ENCODE data around the gene GALK1. TPM values are rescaled to one million over a fixed set of nuclear protein-coding genes. Genes with fewer than 3 reads are reported as not detected.
A peak's percentile ranks its signal among the peaks of the same experiment; 100 is the strongest.

GALK1 gene
- total and polyA plus RNA-seq, 2 of the 13 experiments (the other 11 are each of a cell fraction or from before 2014, with no cell fraction given), result 59.9 to 93.6 TPM

DNA sequence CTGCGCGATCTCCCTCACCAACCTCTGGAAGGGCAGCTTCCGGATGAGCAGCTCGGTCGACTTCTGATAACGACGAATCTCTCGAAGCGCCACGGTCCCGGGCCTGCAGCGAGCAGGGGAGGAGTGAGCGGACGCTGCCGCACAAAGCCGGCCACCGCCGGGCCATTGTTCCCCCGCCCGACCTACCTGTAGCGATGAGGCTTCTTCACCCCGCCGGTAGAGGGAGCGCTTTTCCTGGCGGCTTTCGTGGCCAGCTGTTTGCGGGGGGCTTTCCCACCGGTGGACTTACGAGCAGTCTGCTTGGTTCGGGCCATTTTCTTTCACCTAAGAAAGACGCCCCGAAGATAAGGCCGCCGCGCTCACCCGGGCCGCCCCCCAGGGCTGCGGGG lies 13.9 kb upstream of the GALK1 start (continued):
- 0 out of 2 replicates have a peak, but pooled peaks have one; percentile 8 for TF ChIP-seq ARID2 (CRISPR knock-in tag; IDR thresholded peaks at IDR 0.05; ENCODE audit: borderline replicate concordance)
- 0 out of 2 replicates have a peak, but pooled peaks have one; percentile 44 for TF ChIP-seq ZNF484 (CRISPR knock-in tag; IDR thresholded peaks at IDR 0.05; ENCODE audit: borderline replicate concordance, low read depth)
- peak; percentile 81 for TF ChIP-seq ZMYM2 (CRISPR knock-in tag; IDR thresholded peaks at IDR 0.05)
- peak; percentile 32; the same call in 1 of the 2 replicates for TF ChIP-seq SIN3A (IDR thresholded peaks at IDR 0.05; ENCODE audit: borderline replicate concordance, low read depth, low read length)
- TF ChIP-seq ZBTB8A (CRISPR knock-in tag; IDR thresholded peaks at IDR 0.05; ENCODE audit: borderline replicate concordance, low read depth), result no peak
- peak; percentile 78 for TF ChIP-seq CTCF (CRISPR knock-in tag; IDR thresholded peaks at IDR 0.05)
- TF ChIP-seq ASH2L (IDR thresholded peaks at IDR 0.05; ENCODE audit: insufficient read length, low read depth, low read length), result no peak
- TF ChIP-seq HNF4G (IDR thresholded peaks at IDR 0.05; ENCODE audit: borderline replicate concordance, low read depth, low read length), result peak; percentile 3; the same call in 1 of the 2 replicates
- no peak for TF ChIP-seq HNF4G (CRISPR knock-in tag; IDR thresholded peaks at IDR 0.05; ENCODE audit: borderline replicate concordance, low read depth)
- TF ChIP-seq THYN1 (CRISPR knock-in tag; IDR thresholded peaks at IDR 0.05; ENCODE audit: borderline replicate concordance, low read depth), result no peak
- TF ChIP-seq ZNF589 (CRISPR knock-in tag; conservative IDR thresholded peaks at IDR 0.05), result 0 out of 2 replicates have a peak, but pooled peaks have one; percentile 60
- no peak for TF ChIP-seq HOXA5 (CRISPR knock-in tag; IDR thresholded peaks at IDR 0.05)
- 0 out of 2 replicates have a peak, but pooled peaks have one; percentile 31 for TF ChIP-seq HBP1 (CRISPR knock-in tag; IDR thresholded peaks at IDR 0.05; ENCODE audit: low read depth)
- TF ChIP-seq YY1 (IDR thresholded peaks at IDR 0.05; ENCODE audit: insufficient read depth, insufficient replicate concordance, low read depth, low read length), result peak; percentile 53
- TF ChIP-seq ZFP91 (CRISPR knock-in tag; IDR thresholded peaks at IDR 0.05; ENCODE audit: borderline replicate concordance), result no peak
- TF ChIP-seq GLI4 (CRISPR knock-in tag; IDR thresholded peaks at IDR 0.05; ENCODE audit: borderline replicate concordance), result no peak
- 0 out of 2 replicates have a peak, but pooled peaks have one; percentile 46 for TF ChIP-seq AKAP8 (CRISPR knock-in tag; IDR thresholded peaks at IDR 0.05)
- TF ChIP-seq ZNF460 (CRISPR knock-in tag; IDR thresholded peaks at IDR 0.05; ENCODE audit: borderline replicate concordance), result peak; percentile 30; the same call in 1 of the 2 replicates
- TF ChIP-seq ZNF782 (CRISPR knock-in tag; IDR thresholded peaks at IDR 0.05; ENCODE audit: borderline replicate concordance), result no peak
- TF ChIP-seq ZBTB21 (CRISPR knock-in tag; IDR thresholded peaks at IDR 0.05), result no peak

Data from HepG2 (cell line).